NB4 (cell line): ENCODE data around the gene LIF.

Experiments
- POLR2A ChIP-seq: IDR thresholded peaks from 2 replicates; pipeline ENCODE4 v1.6.1; 2011; ENCODE audit warnings: mild to moderate bottlenecking; ENCODE audit not compliant: insufficient read length; ENCODE audit errors: extremely low read depth
- TF ChIP-seq, protein P1 (sequence below): IDR thresholded peaks from one replicate; pipeline ENCODE4 v1.5.1; 2012; ENCODE audit warnings: low read depth, low read length

DNA sequence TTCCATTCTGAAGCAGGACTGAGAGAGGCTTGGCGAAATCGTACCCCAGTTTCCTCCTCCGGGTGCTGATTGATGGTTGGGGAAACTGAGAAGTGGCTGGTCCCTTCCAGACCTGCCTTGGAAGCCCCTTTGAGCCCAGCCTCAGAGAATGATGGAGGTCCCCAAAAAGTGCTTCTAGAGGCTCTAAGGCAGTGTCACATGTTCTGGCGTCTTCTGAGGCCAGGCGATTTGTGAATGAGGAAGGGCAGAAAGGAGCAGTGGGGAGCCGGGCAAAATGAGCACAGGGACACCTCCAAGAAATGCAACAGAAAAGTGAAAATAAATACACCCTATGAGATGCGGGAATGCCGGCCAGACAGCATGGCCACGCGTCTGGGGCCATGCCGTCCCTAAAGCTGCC is 1.0 kb upstream of the LIF start:
- TF ChIP-seq, protein P1, sequence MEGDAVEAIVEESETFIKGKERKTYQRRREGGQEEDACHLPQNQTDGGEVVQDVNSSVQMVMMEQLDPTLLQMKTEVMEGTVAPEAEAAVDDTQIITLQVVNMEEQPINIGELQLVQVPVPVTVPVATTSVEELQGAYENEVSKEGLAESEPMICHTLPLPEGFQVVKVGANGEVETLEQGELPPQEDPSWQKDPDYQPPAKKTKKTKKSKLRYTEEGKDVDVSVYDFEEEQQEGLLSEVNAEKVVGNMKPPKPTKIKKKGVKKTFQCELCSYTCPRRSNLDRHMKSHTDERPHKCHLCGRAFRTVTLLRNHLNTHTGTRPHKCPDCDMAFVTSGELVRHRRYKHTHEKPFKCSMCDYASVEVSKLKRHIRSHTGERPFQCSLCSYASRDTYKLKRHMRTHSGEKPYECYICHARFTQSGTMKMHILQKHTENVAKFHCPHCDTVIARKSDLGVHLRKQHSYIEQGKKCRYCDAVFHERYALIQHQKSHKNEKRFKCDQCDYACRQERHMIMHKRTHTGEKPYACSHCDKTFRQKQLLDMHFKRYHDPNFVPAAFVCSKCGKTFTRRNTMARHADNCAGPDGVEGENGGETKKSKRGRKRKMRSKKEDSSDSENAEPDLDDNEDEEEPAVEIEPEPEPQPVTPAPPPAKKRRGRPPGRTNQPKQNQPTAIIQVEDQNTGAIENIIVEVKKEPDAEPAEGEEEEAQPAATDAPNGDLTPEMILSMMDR: no peak
- TF ChIP-seq POLR2A: no peak
